Measurements from ENCODE around the gene AHCYL2. TPM values are rescaled to one million over a fixed set of nuclear protein-coding genes. Genes with fewer than 3 reads are reported as not detected.
A peak's percentile ranks its signal among the peaks of the same experiment; 100 is the strongest.

AHCYL2 gene
- total RNA-seq, 8 experiments from 2014 or later: 8.5 to 123 (median 23.8) TPM

GRCh38 chr7:129262324-129262723, 37.5 kb downstream of the AHCYL2 start:
- ATAC-seq (replicated peaks in 6 of 8): peak in 3 of 8 experiments; percentile 83 to 87 (median 86)
- in situ Hi-C loops (cut with MboI; ENCODE audit: low pct_unique_long_range_greater_than_20kb in 2 of 9, low sequenced_read_pairs in 9 of 9, unreplicated experiment in 9 of 9): no loop called here
- Histone ChIP-seq H3K27ac (no peak overlapping the region), H3K4me3 (no peak overlapping the region), H3K4me1 (replicated peaks in 1 of 2) (peaks cover 9 to 17% of the 10 kb centered on the region in 2 donors)
- 0 to 95% (median 6%) methylated on average over 2 of the region's 2 CpGs; no CpG with 5 or more reads in 5 of the 10 experiments for WGBS, 10 experiments

GRCh38 chr7:129263168-129263567, 38.3 kb downstream of the AHCYL2 start:
- ATAC-seq (replicated peaks in 6 of 8): peak in 2 of 8 experiments; percentile 12 to 42
- in situ Hi-C loops (cut with MboI; ENCODE audit: low pct_unique_long_range_greater_than_20kb in 2 of 9, low sequenced_read_pairs in 9 of 9, unreplicated experiment in 9 of 9): no loop called here
- WGBS, 10 experiments: 50 to 100% (median 82%) methylated on average over 1 to 2 of the region's 2 CpGs; no CpG with 5 or more reads in 4 of the 10 experiments

GRCh38 chr7:129264534-129264933, 39.7 kb downstream of the AHCYL2 start:
- no peak overlapping the region for H3K27ac ChIP-seq
- H3K4me3 ChIP-seq: no peak overlapping the region
- in situ Hi-C loops (cut with MboI; ENCODE audit: low pct_unique_long_range_greater_than_20kb in 2 of 9, low sequenced_read_pairs in 9 of 9, unreplicated experiment in 9 of 9): no loop called here
- 33 to 93% (median 71%) methylated on average over 2 to 4 of the region's 4 CpGs for WGBS, 10 experiments
- no peak for ATAC-seq (replicated peaks in 6 of 8)
- H3K4me1 ChIP-seq (replicated peaks in 1 of 2): peaks cover 3 to 4% of the 10 kb centered on the region in 2 donors

More at GRCh38 chr7:129263168-129263567, 38.3 kb downstream of the AHCYL2 start:
- no peak overlapping the region for H3K27ac ChIP-seq
- H3K4me1 ChIP-seq (replicated peaks in 1 of 2): peaks cover 9 to 17% of the 10 kb centered on the region in 2 donors
- H3K4me3 ChIP-seq: no peak overlapping the region

DNA sequence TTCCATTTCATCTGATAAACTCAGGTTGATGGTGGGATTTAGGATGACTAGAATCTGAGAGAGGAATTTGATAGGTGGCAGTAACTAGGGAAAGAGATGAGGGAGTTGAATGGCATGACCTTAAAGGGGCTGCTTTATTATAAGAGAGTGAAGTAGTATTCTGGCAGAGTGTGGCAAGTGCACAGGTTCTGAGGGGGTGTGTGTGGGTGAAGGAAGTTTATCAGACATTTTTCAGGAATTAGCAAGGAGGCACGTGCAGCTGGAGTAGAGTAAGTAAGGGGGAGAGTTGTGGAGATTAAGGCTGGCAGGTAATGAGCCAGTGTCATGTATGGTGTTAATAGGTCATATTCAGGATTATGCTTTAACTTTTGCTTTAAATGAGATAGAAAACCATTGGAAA, 40.5 kb downstream of the AHCYL2 start:
- no peak overlapping the region for H3K4me3 ChIP-seq
- ATAC-seq (replicated peaks in 6 of 8): no peak
- H3K4me1 ChIP-seq (replicated peaks in 1 of 2): no peaks in the 10 kb centered on the region
- 29 to 100% (median 87%) methylated on average over 1 of the region's 1 CpG; no CpG with 5 or more reads in 2 of the 10 experiments for WGBS, 10 experiments
- in situ Hi-C loops (cut with MboI; ENCODE audit: low pct_unique_long_range_greater_than_20kb in 2 of 9, low sequenced_read_pairs in 9 of 9, unreplicated experiment in 9 of 9): no loop called here
- no peak overlapping the region for H3K27ac ChIP-seq

DNA sequence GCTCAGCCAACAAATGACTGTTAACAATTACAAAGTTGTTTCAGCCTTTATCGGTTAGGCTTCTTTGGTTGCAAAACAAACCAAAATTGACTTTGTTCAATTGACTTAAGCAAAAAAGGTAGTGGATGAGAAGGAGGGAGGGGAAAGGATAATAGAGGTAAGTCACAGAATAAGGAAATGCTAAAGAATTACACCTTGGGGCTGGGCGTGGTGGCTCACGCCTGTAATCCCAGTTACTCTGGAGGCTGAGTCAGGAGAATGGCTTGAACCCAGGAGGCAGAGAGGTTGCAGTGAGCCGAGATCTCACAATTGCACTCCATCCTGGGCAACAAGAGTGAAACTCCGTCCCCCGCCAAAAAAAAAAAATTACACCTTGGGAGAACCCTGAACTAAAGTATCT, 41.4 kb downstream of the AHCYL2 start:
- no peak for ATAC-seq (replicated peaks in 6 of 8)
- Histone ChIP-seq H3K4me1 (replicated peaks in 1 of 2) (no peaks in the 10 kb centered on the region), H3K4me3 (no peak overlapping the region), H3K27ac (no peak overlapping the region)
- 69 to 100% (median 87%) methylated on average over 1 to 6 of the region's 6 CpGs; no CpG with 5 or more reads in 1 of the 10 experiments for WGBS, 10 experiments
- in situ Hi-C loops (cut with MboI; ENCODE audit: low pct_unique_long_range_greater_than_20kb in 2 of 9, low sequenced_read_pairs in 9 of 9, unreplicated experiment in 9 of 9): no loop called here

GRCh38 chr7:129270077-129270476, 45.2 kb downstream of the AHCYL2 start:
- in situ Hi-C loops (cut with MboI; ENCODE audit: low pct_unique_long_range_greater_than_20kb in 2 of 9, low sequenced_read_pairs in 9 of 9, unreplicated experiment in 9 of 9): no loop called here
- no peak overlapping the region for H3K4me3 ChIP-seq
- WGBS, 10 experiments: 90 to 100% (median 100%) methylated on average over 1 to 3 of the region's 3 CpGs; no CpG with 5 or more reads in 2 of the 10 experiments
- no peaks in the 10 kb centered on the region for H3K4me1 ChIP-seq (replicated peaks in 1 of 2)
- no peak for ATAC-seq (replicated peaks in 6 of 8)
- no peak overlapping the region for H3K27ac ChIP-seq

GRCh38 chr7:129271500-129272355, 46.9 kb downstream of the AHCYL2 start:
- no peaks in the 10 kb centered on the region for H3K4me1 ChIP-seq (replicated peaks in 1 of 2)
- 55 to 100% (median 67%) methylated on average over 1 to 5 of the region's 5 CpGs for WGBS, 10 experiments
- in situ Hi-C loops (cut with MboI; ENCODE audit: low pct_unique_long_range_greater_than_20kb in 2 of 9, low sequenced_read_pairs in 9 of 9, unreplicated experiment in 9 of 9): no loop called here
- peak in 3 of 8 experiments; percentile 68 to 87 (median 85) for ATAC-seq (replicated peaks in 6 of 8)
- no peak overlapping the region for H3K27ac ChIP-seq
- no peak overlapping the region for H3K4me3 ChIP-seq

DNA sequence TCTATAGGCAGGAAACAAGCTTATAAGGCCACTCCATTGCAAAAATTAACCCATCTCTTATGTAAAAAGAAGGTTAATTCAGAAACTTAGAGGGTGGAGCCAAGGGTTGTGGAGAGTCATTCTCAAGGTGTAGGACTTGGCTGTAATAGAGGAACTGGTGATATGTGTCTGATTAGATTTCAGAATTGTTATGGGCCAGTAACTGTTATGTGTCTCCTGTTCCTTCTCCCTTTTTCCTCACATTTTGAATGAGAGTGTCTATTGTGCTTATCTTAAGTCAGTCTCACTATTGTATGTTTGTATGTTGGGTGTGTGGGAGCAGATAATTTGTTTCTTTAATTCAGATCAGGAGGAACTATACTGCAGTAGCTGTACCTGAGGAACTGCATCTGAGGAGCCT, 49.1 kb downstream of the AHCYL2 start:
- no peak overlapping the region for H3K4me3 ChIP-seq
- in situ Hi-C loops (cut with MboI; ENCODE audit: low pct_unique_long_range_greater_than_20kb in 2 of 9, low sequenced_read_pairs in 9 of 9, unreplicated experiment in 9 of 9): no loop called here
- no peak for ATAC-seq (replicated peaks in 6 of 8)

GRCh38 chr7:129277629-129278028, 52.8 kb downstream of the AHCYL2 start:
- Histone ChIP-seq H3K4me3 (no peak overlapping the region), H3K27ac (no peak overlapping the region), H3K4me1 (replicated peaks in 1 of 2) (no peaks in the 10 kb centered on the region)
- no peak for ATAC-seq (replicated peaks in 6 of 8)
- in situ Hi-C loops (cut with MboI; ENCODE audit: low pct_unique_long_range_greater_than_20kb in 2 of 9, low sequenced_read_pairs in 9 of 9, unreplicated experiment in 9 of 9): no loop called here
- 17 to 84% (median 63%) methylated on average over 1 to 7 of the region's 7 CpGs for WGBS, 10 experiments

More for the DNA sequence above, 49.1 kb downstream of the AHCYL2 start:
- Histone ChIP-seq H3K27ac (no peak overlapping the region), H3K4me1 (replicated peaks in 1 of 2) (no peaks in the 10 kb centered on the region)

- ATAC-seq (replicated peaks in 6 of 8): no peak
- Histone ChIP-seq H3K27ac (no peak overlapping the region), H3K4me3 (no peak overlapping the region), H3K4me1 (replicated peaks in 1 of 2) (no peaks in the 10 kb centered on the region)
- WGBS, 10 experiments: 60 to 100% (median 93%) methylated on average over 1 to 2 of the region's 2 CpGs
- in situ Hi-C loops (cut with MboI; ENCODE audit: low pct_unique_long_range_greater_than_20kb in 2 of 9, low sequenced_read_pairs in 9 of 9, unreplicated experiment in 9 of 9): no loop called here
Measured at GRCh38 chr7:129278688-129279087, 53.9 kb downstream of the AHCYL2 start.

DNA sequence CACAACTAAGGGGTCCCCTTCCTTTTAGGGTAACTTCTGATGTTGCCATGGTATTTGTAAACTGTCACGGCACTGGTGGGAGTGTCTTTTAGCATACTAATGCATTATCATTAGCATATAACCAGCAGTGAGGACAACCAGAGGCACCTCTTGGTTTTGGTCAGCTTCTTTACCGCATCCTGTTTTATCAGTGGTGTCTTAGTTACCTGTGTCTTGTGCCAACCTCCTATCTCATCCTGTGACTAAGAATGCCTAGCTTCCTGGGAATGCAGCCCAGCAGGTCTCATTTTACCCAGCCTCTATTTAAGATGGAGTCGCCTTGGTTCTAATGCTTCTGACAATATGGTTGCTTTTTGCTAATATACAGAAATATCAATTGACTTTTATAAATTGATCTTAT, 54.9 kb downstream of the AHCYL2 start:
- ATAC-seq (replicated peaks in 6 of 8): peak in 2 of 8 experiments; percentile 22 to 39
- 58 to 100% (median 100%) methylated on average over 1 to 2 of the region's 3 CpGs; no CpG with 5 or more reads in 4 of the 10 experiments for WGBS, 10 experiments
- no peak overlapping the region for H3K27ac ChIP-seq
- in situ Hi-C loops (cut with MboI; ENCODE audit: low pct_unique_long_range_greater_than_20kb in 2 of 9, low sequenced_read_pairs in 9 of 9, unreplicated experiment in 9 of 9): no loop called here
- H3K4me3 ChIP-seq: no peak overlapping the region
- H3K4me1 ChIP-seq (replicated peaks in 1 of 2): no peaks in the 10 kb centered on the region

- no peak for ATAC-seq (replicated peaks in 6 of 8)
- no peak overlapping the region for H3K4me3 ChIP-seq
- H3K4me1 ChIP-seq (replicated peaks in 1 of 2): peaks cover 0 to 5% of the 10 kb centered on the region in 2 donors
- no peak overlapping the region for H3K27ac ChIP-seq
- 92 to 100% (median 100%) methylated on average over 1 of the region's 1 CpG; no CpG with 5 or more reads in 5 of the 10 experiments for WGBS, 10 experiments
- in situ Hi-C loops (cut with MboI; ENCODE audit: low pct_unique_long_range_greater_than_20kb in 2 of 9, low sequenced_read_pairs in 9 of 9, unreplicated experiment in 9 of 9): no loop called here
Measured at GRCh38 chr7:129281163-129281562, 56.3 kb downstream of the AHCYL2 start.

DNA sequence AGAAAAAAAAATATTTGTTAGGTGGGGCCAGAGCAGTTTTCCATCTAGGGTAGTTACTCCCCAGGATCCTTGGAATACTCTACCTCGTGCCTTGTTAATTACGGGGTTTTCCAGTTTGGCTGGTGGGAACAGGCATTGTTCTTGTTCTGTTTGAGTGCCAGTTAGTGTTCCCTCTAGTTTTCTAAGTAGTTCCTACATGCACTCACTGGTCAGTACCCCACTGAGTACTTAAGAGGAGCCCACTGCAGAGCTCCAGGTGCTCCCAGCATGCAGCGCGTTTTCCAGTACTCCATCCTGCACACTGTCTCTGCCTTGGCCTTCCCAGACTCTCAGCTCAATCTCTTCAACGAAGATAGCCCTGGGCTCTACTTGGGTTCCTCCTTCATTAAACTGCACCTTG, 58.0 kb downstream of the AHCYL2 start:
- 77 to 92% (median 81%) methylated on average over 2 to 5 of the region's 5 CpGs; no CpG with 5 or more reads in 4 of the 10 experiments for WGBS, 10 experiments
- Histone ChIP-seq H3K27ac (no peak overlapping the region), H3K4me3 (no peak overlapping the region), H3K4me1 (replicated peaks in 1 of 2) (peaks cover 0 to 5% of the 10 kb centered on the region in 2 donors)
- peak in 1 of 8 experiments; percentile 19 for ATAC-seq (replicated peaks in 6 of 8)
- in situ Hi-C loops (cut with MboI; ENCODE audit: low pct_unique_long_range_greater_than_20kb in 2 of 9, low sequenced_read_pairs in 9 of 9, unreplicated experiment in 9 of 9): no loop called here
